ENCODE data around the gene NCOR1. TPM values are rescaled to one million over a fixed set of nuclear protein-coding genes. Genes with fewer than 3 reads are reported as not detected.
A peak's percentile ranks its signal among the peaks of the same experiment; 100 is the strongest.

The NCOR1 gene
- total RNA-seq, 2 experiments from 2014 or later = 118 TPM

DNA sequence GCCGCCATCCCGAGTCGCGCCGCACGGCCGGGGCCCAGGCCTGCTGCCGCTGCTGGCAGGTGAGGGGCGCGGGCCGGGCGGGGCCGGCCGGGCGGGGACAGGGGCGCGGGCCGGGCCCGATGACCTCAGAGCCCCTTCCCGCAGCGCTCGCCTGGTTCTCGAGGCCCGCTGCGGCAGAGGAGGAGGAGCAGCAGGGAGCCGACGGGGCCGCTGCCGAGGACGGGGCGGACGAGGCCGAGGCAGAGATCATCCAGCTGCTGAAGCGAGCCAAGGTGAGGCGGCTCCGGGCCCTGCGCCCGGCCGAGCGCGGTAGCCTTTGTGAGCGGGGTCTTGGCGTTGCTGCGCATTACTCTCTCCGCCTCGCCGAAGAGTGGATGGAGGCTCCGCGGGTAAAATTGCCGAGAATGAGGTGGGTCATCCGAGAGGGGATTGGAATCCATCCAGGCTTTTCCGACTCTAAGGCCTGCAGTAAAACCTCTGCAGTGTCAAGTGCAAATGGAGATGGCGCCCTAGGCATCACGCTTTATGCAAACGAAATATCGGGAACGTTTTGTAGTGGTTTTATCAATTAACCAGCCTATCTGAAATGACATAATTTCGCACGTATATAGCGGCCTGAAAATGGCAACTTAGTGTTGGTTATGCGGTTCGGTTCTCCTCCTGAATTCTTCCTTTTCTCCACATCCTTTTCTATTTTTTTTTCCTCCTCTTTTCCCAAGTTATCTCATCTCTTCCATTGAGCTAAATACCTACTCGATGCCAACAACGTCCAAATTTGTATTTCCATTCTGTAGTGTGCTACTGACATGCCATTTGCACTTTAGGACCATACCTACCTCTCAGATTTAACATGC lies 215.1 kb downstream of the NCOR1 start:
- H3K4me3 Mint-ChIP-seq = peak overlapping the region; percentile 93
- peak overlapping the region; percentile 88 for H3K27ac Mint-ChIP-seq
- DNase-seq (peak in 10 of 14 experiments; percentile 0 to 57 (median 31)), ATAC-seq (ENCODE audit: poor library complexity) (peak; percentile 24)
- H3K27me3 ChIP-seq (ENCODE audit: control insufficient read depth in 1 of 2, insufficient read depth in 2 of 2, low read length in 2 of 2) = no peaks in the 10 kb centered on the region
- CTCF ChIA-PET = interaction anchor here (1.7 kb wide), 1 partner anchor 172 kb away, joined by 7 read pairs; no protein-coding TSS in a partner anchor
- H3K27me3 Mint-ChIP-seq = no peaks in the 10 kb centered on the region
- no peaks in the 10 kb centered on the region for H3K9me3 ChIP-seq (ENCODE audit: control insufficient read depth in 1 of 2, insufficient read depth in 1 of 2, low read length in 2 of 2)
- peaks cover 64% of the 10 kb centered on the region for H3K36me3 Mint-ChIP-seq (ENCODE audit: low read depth)
- H3K27ac ChIP-seq (ENCODE audit: low read depth in 1 of 2, low read length in 2 of 2) = peak overlapping the region; percentile 66 to 89
- H3K36me3 ChIP-seq (ENCODE audit: insufficient read depth, low read length) = peaks cover 47% of the 10 kb centered on the region
- peak overlapping the region; percentile 78 for H3K4me3 ChIP-seq (ENCODE audit: low read length)
- H3K4me1 ChIP-seq (ENCODE audit: insufficient read depth, low read length) = peaks cover 27% of the 10 kb centered on the region
- POLR2A ChIA-PET = interaction anchor here (0.6 to 2.2 kb wide), 11 partner anchors 10 to 536 kb away, joined by 3 to 6 read pairs (median 4); partner anchors contain the start of gene UBB
- TF ChIP-seq, protein P1, sequence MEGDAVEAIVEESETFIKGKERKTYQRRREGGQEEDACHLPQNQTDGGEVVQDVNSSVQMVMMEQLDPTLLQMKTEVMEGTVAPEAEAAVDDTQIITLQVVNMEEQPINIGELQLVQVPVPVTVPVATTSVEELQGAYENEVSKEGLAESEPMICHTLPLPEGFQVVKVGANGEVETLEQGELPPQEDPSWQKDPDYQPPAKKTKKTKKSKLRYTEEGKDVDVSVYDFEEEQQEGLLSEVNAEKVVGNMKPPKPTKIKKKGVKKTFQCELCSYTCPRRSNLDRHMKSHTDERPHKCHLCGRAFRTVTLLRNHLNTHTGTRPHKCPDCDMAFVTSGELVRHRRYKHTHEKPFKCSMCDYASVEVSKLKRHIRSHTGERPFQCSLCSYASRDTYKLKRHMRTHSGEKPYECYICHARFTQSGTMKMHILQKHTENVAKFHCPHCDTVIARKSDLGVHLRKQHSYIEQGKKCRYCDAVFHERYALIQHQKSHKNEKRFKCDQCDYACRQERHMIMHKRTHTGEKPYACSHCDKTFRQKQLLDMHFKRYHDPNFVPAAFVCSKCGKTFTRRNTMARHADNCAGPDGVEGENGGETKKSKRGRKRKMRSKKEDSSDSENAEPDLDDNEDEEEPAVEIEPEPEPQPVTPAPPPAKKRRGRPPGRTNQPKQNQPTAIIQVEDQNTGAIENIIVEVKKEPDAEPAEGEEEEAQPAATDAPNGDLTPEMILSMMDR (IDR thresholded peaks at IDR 0.05) = no peak
- no peaks in the 10 kb centered on the region for H3K9me3 Mint-ChIP-seq
- intact Hi-C loops (cut with DNase I, micrococcal nuclease) = loop anchor here in 1 of 2 experiments (2.0 kb wide), 1 partner anchor 743 kb away; no protein-coding TSS in a partner anchor
- peaks cover 46% of the 10 kb centered on the region for H3K4me1 Mint-ChIP-seq (ENCODE audit: low read depth)

- ATAC-seq (ENCODE audit: poor library complexity) = peak; percentile 73
- intact Hi-C loops (cut with DNase I, micrococcal nuclease) = loop anchor here in 1 of 2 experiments (2.0 kb wide), 1 partner anchor 743 kb away; no protein-coding TSS in a partner anchor
- TF ChIP-seq, protein P1 (IDR thresholded peaks at IDR 0.05) = no peak
Observed at GRCh38 chr17:15999141-15999973, 216.0 kb downstream of the NCOR1 start, which contains the start of the genes TTC19 and ZSWIM7. TTC19 (plus strand) TSS chr17:15999824; CDS start chr17:15999849, 25 bp downstream. ZSWIM7 (minus strand) TSS chr17:15999704; CDS start chr17:15999594, 110 bp downstream.

More at GRCh38 chr17:15999141-15999973, 216.0 kb downstream of the NCOR1 start, which contains the start of the genes TTC19 and ZSWIM7:
- Mint-ChIP-seq H3K4me3 (peak within 1 kb of the TSS; percentile 95), H3K27ac (peak within 1 kb of the TSS; percentile 88), H3K36me3 (ENCODE audit: low read depth) (peaks cover 62% of the 10 kb centered on the region), H3K4me1 (ENCODE audit: low read depth) (peaks cover 44% of the 10 kb centered on the region), H3K27me3 (no peaks in the 10 kb centered on the region), H3K9me3 (no peaks in the 10 kb centered on the region)
- Histone ChIP-seq H3K9me3 (ENCODE audit: control insufficient read depth in 1 of 2, insufficient read depth in 1 of 2, low read length in 2 of 2) (no peaks in the 10 kb centered on the region), H3K27ac (ENCODE audit: low read depth in 1 of 2, low read length in 2 of 2) (peak within 1 kb of the TSS; percentile 86 to 89), H3K36me3 (ENCODE audit: insufficient read depth, low read length) (peaks cover 42% of the 10 kb centered on the region), H3K4me1 (ENCODE audit: insufficient read depth, low read length) (peaks cover 27% of the 10 kb centered on the region), H3K4me3 (ENCODE audit: low read length) (peak within 1 kb of the TSS; percentile 78), H3K27me3 (ENCODE audit: control insufficient read depth in 1 of 2, insufficient read depth in 2 of 2, low read length in 2 of 2) (no peaks in the 10 kb centered on the region)
- POLR2A ChIA-PET = interaction anchor here (0.6 to 2.2 kb wide), 14 partner anchors 9 to 537 kb away, joined by 3 to 6 read pairs (median 3); partner anchors contain the start of gene UBB
- DNase-seq = peak; percentile 73 to 96 (median 91)
- CTCF ChIA-PET = interaction anchor here (0.6 to 1.7 kb wide), 6 partner anchors 25 to 231 kb away, joined by 3 to 7 read pairs (median 3); partner anchors contain the start of gene ADORA2B
